H9 (cell line): Measurements from ENCODE around the gene DCST2. TPM values are rescaled to one million over a fixed set of nuclear protein-coding genes. Genes with fewer than 3 reads are reported as not detected.

Source experiments
- DNase-seq: peaks from one replicate; pipeline ENCODE4 v3.0.0-alpha.2; 2017
- H2AFZ ChIP-seq: one replicate; pipeline ENCODE4 v1.6.1; 2013; ENCODE audit warnings: mild to moderate bottlenecking, low read length, control low read depth, moderate library complexity
- H2AK5ac ChIP-seq: 2 replicates; pipeline ENCODE4 v1.6.1; 2013; ENCODE audit warnings: low read length, control low read depth, mixed read lengths; ENCODE audit not compliant: insufficient read length
- H2BK120ac ChIP-seq: one replicate; pipeline ENCODE4 v1.6.1; 2013; ENCODE audit warnings: low read depth, mild to moderate bottlenecking, low read length, control low read depth, inconsistent platforms; ENCODE audit not compliant: poor library complexity, severe bottlenecking
- H2BK12ac ChIP-seq: 2 replicates; pipeline ENCODE4 v1.6.1; 2013; ENCODE audit warnings: low read length, control low read depth, mixed read lengths, low read depth; ENCODE audit not compliant: insufficient read length
- H2BK15ac ChIP-seq: 2 replicates; pipeline ENCODE4 v1.6.1; 2013; ENCODE audit warnings: low read depth, low read length, control low read depth
- H2BK20ac ChIP-seq: one replicate; pipeline ENCODE4 v1.6.1; 2013; ENCODE audit warnings: low read depth, mild to moderate bottlenecking, low read length, control low read depth, inconsistent platforms; ENCODE audit not compliant: poor library complexity, severe bottlenecking
- H2BK5ac ChIP-seq: 2 replicates; pipeline ENCODE4 v1.6.1; 2013; ENCODE audit warnings: low read length, control low read depth, mixed read lengths; ENCODE audit not compliant: insufficient read length
- H3K14ac ChIP-seq: 2 replicates; pipeline ENCODE4 v1.6.1; 2013; ENCODE audit warnings: low read length, control low read depth; ENCODE audit not compliant: insufficient read depth
- H3K18ac ChIP-seq: 2 replicates; pipeline ENCODE4 v1.6.1; 2013; ENCODE audit warnings: low read depth, mild to moderate bottlenecking, mixed read lengths, low read length, control low read depth; ENCODE audit not compliant: insufficient read length
- H3K23ac ChIP-seq: 2 replicates; pipeline ENCODE4 v1.6.1; 2013; ENCODE audit warnings: low read length, control low read depth, mixed read lengths, low read depth; ENCODE audit not compliant: insufficient read length
- H3K23me2 ChIP-seq: 2 replicates; pipeline ENCODE4 v1.6.1; 2013; ENCODE audit warnings: low read depth, mild to moderate bottlenecking, mixed read lengths, low read length, control low read depth; ENCODE audit not compliant: insufficient read length, poor library complexity, severe bottlenecking
- H3K27ac ChIP-seq: 2 replicates; pipeline ENCODE4 v1.5.1; 2013; ENCODE audit warnings: low read length, control low read depth, mixed read lengths, low read depth; ENCODE audit not compliant: insufficient read length
- H3K27me3 ChIP-seq: 2 replicates; pipeline ENCODE4 v1.6.1; 2013; ENCODE audit warnings: low read length, control low read depth, inconsistent platforms; ENCODE audit not compliant: insufficient read depth
- H3K4ac ChIP-seq: 2 replicates; pipeline ENCODE4 v1.6.1; 2013; ENCODE audit warnings: low read depth, mild to moderate bottlenecking, control low read depth, inconsistent platforms, low read length, moderate library complexity
- H3K4me1 ChIP-seq: 2 replicates; pipeline ENCODE4 v1.6.1; 2013; ENCODE audit warnings: low read length, control low read depth, inconsistent platforms; ENCODE audit not compliant: insufficient read depth
- H3K4me2 ChIP-seq: 2 replicates; pipeline ENCODE4 v1.6.1; 2013; ENCODE audit warnings: low read length, control low read depth, mixed read lengths; ENCODE audit not compliant: insufficient read length, insufficient read depth
- H3K56ac ChIP-seq: 2 replicates; pipeline ENCODE4 v1.6.1; 2013; ENCODE audit warnings: low read depth, mild to moderate bottlenecking, mixed read lengths, low read length, control low read depth; ENCODE audit not compliant: insufficient read length
- H3K79me1 ChIP-seq: 2 replicates; pipeline ENCODE4 v1.6.1; 2013; ENCODE audit warnings: low read depth, mild to moderate bottlenecking, moderate library complexity, low read length, control low read depth, inconsistent platforms; ENCODE audit not compliant: insufficient read depth, poor library complexity, severe bottlenecking
- H3K79me2 ChIP-seq: 2 replicates; pipeline ENCODE4 v1.6.1; 2013; ENCODE audit warnings: low read length, control low read depth, inconsistent platforms; ENCODE audit not compliant: insufficient read depth
- H3K9ac ChIP-seq: 2 replicates; pipeline ENCODE4 v1.6.1; 2013; ENCODE audit warnings: low read length, control low read depth, mixed read lengths; ENCODE audit not compliant: insufficient read length; ENCODE audit errors: extremely low read depth
- H3K9me3 ChIP-seq: one replicate; pipeline ENCODE4 v1.6.1; 2013; ENCODE audit warnings: low read depth, low read length, inconsistent platforms; ENCODE audit not compliant: control insufficient read depth
- H3T11ph ChIP-seq: one replicate; pipeline ENCODE4 v1.6.1; 2013; ENCODE audit warnings: mild to moderate bottlenecking, low read length, control low read depth, inconsistent platforms
- H4K20me1 ChIP-seq: one replicate; pipeline ENCODE4 v1.6.1; 2013; ENCODE audit not compliant: control insufficient read depth, insufficient read length, insufficient read depth
- H4K5ac ChIP-seq: 2 replicates; pipeline ENCODE4 v1.6.1; 2013; ENCODE audit warnings: low read depth, mild to moderate bottlenecking, mixed read lengths, low read length, control low read depth; ENCODE audit not compliant: insufficient read length
- H4K8ac ChIP-seq: replicated peaks from 2 replicates; pipeline ENCODE4 v1.6.1; 2013; ENCODE audit warnings: low read length, control low read depth, mixed read lengths, low read depth; ENCODE audit not compliant: insufficient read length
- H4K91ac ChIP-seq: 2 replicates; pipeline ENCODE4 v1.6.1; 2013; ENCODE audit warnings: low read depth, mild to moderate bottlenecking, moderate library complexity, mixed read lengths, low read length, control low read depth; ENCODE audit not compliant: insufficient read length
- H3K27ac Mint-ChIP-seq, 3 experiments: 2 replicates in 2 of 3; 3 replicates in 1 of 3; pipeline ENCODE4 v1.8.0; 2020 to 2021; ENCODE audit warnings: mixed read lengths in 3 of 3, mild to moderate bottlenecking in 1 of 3, moderate library complexity in 1 of 3
- H3K27me3 Mint-ChIP-seq: 2 replicates; pipeline ENCODE4 v1.8.0; 2021; ENCODE audit warnings: low read depth, mild to moderate bottlenecking, moderate library complexity, mixed read lengths
- H3K36me3 Mint-ChIP-seq, 3 experiments: 2 replicates in 2 of 3; 3 replicates in 1 of 3; pipeline ENCODE4 v1.8.0; 2020 to 2021; ENCODE audit warnings: low read depth in 3 of 3, mixed read lengths in 3 of 3; ENCODE audit not compliant: insufficient read depth in 1 of 3
- H3K4me1 Mint-ChIP-seq, 2 experiments: 2 replicates each; pipeline ENCODE4 v1.8.0; 2020; ENCODE audit warnings: mixed read lengths in 2 of 2
- H3K4me3 Mint-ChIP-seq, 2 experiments: 2 replicates in 1 of 2; 3 replicates in 1 of 2; pipeline ENCODE4 v1.8.0; 2020 to 2021; ENCODE audit warnings: mild to moderate bottlenecking in 2 of 2, mixed read lengths in 2 of 2, moderate library complexity in 1 of 2
- H3K9me3 Mint-ChIP-seq, 2 experiments: 2 replicates in 1 of 2; 3 replicates in 1 of 2; pipeline ENCODE4 v1.8.0; 2020; ENCODE audit warnings: mild to moderate bottlenecking in 2 of 2, mixed read lengths in 2 of 2, moderate library complexity in 1 of 2
- WGBS: extraction: QIAGEN DNeasy Blood & Tissue Kit; methylation state at CpG from one replicate; pipeline ENCODE4 v1.1.7; 2013; ENCODE audit warnings: missing lambda C conversion rate, low lambda C conversion rate, mixed read lengths; ENCODE audit not compliant: insufficient read length; ENCODE audit errors: extremely low coverage; 5-methylcytosine and 5-hydroxymethylcytosine counted together
- microRNA-seq: library from miRNA; unstranded; fragments of <30 nt; microRNA quantifications from one replicate; pipeline ENCODE4, GENCODE V29; 2020; ENCODE audit warnings: borderline microRNAs expressed
- total RNA-seq: library from RNA; stranded (reverse); gene quantifications from 2 replicates; pipeline ENCODE4 v1.2.1, GENCODE V29; 2021
- TF ChIP-seq, protein P1 (sequence below): fragments of 200-600 bp; sonication (generic); conservative IDR thresholded peaks from 3 replicates; pipeline ENCODE4 v1.8.0; 2021; ENCODE audit warnings: antibody characterized with exemption, mild to moderate bottlenecking

DCST2 gene
- total RNA-seq, 1 experiment from 2014 or later: 0.35 TPM

DNA sequence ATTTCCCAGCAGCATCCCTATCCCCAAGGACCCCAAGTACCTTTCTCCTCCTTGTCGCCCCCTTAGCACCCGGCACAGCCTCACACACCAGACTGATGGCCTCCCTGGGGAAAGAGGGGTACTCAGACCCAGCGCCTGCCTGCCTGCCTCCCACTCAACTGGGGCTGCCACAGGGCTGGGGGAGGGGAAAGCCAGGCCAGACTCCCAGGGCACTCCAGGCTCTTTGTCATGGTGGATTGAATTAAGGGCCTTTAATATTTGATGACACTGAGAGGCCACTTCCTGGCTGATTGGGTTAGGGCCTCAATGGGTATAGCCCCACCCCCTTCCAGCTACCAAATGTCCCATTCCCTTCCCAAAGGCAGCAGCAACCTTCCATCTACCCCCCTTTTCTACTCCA is 64.8 kb downstream of the DCST2 start:
- Mint-ChIP-seq H3K27ac (peak overlapping the region; percentile 19 to 95 (median 74); a peak in 5 of 7 replicates), H3K4me3 (peak overlapping the region in 1 of 2 experiments; percentile 96; a peak in 4 of 5 replicates), H3K36me3 (peaks cover 36 to 55% (median 47%) of the 10 kb centered on the region in 3 experiments), H3K4me1 (peaks cover 43 to 46% of the 10 kb centered on the region in 2 experiments), H3K9me3 (no peaks in the 10 kb centered on the region), H3K27me3 (no peaks in the 10 kb centered on the region)
- Histone ChIP-seq H3K9me3 (no peaks in the 10 kb centered on the region), H2BK15ac (no peak overlapping the region), H3K9ac (peak overlapping the region; percentile 59), H4K8ac (no peak overlapping the region), H2BK120ac (no peak overlapping the region), H3K27ac (no peak overlapping the region), H2AFZ (no peak overlapping the region), H3K23ac (no peak overlapping the region), H3K18ac (no peak overlapping the region), H3K4me1 (peaks cover 4% of the 10 kb centered on the region; the same call in 1 of the 2 replicates), H3K27me3 (no peaks in the 10 kb centered on the region), H3K14ac (no peak overlapping the region; the same call in 1 of the 2 replicates), H3K56ac (no peak overlapping the region), H3K79me1 (peaks cover 7% of the 10 kb centered on the region), H4K91ac (no peak overlapping the region), H3K23me2 (peaks cover 30% of the 10 kb centered on the region), H2AK5ac (no peak overlapping the region), H3T11ph (no peak overlapping the region), H2BK12ac (no peak overlapping the region), H4K20me1 (peaks cover 2% of the 10 kb centered on the region), H4K5ac (no peak overlapping the region), H3K79me2 (peaks cover 10% of the 10 kb centered on the region; the same call in 1 of the 2 replicates), H2BK5ac (no peak overlapping the region), H3K4me2 (peak overlapping the region; percentile 77), H3K4ac (no peak overlapping the region), H2BK20ac (no peak overlapping the region)
- TF ChIP-seq, protein P1, sequence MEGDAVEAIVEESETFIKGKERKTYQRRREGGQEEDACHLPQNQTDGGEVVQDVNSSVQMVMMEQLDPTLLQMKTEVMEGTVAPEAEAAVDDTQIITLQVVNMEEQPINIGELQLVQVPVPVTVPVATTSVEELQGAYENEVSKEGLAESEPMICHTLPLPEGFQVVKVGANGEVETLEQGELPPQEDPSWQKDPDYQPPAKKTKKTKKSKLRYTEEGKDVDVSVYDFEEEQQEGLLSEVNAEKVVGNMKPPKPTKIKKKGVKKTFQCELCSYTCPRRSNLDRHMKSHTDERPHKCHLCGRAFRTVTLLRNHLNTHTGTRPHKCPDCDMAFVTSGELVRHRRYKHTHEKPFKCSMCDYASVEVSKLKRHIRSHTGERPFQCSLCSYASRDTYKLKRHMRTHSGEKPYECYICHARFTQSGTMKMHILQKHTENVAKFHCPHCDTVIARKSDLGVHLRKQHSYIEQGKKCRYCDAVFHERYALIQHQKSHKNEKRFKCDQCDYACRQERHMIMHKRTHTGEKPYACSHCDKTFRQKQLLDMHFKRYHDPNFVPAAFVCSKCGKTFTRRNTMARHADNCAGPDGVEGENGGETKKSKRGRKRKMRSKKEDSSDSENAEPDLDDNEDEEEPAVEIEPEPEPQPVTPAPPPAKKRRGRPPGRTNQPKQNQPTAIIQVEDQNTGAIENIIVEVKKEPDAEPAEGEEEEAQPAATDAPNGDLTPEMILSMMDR: no peak
- DNase-seq: no peak
- WGBS: no CpG with 5 or more reads among the region's 3 CpGs

Small RNA genes lying within 50 kb of the gene (microRNA-seq; reads per million reads assigned to microRNA genes)
- gene MIR4258: not detected

Other genes starting within 250 kb of the DCST2 start
- 0.83 TPM in 2 replicates for gene KCNN3, start 163.5 kb downstream of the DCST2 start, total RNA-seq
- gene PMVK, start 97.1 kb downstream of the DCST2 start, total RNA-seq: 26.3 and 30.2 TPM in 2 replicates
- 21.6 and 22.5 TPM in 2 replicates for gene PBXIP1, start 77.7 kb downstream of the DCST2 start, total RNA-seq
- 38.7 and 39.5 TPM in 2 replicates for gene PYGO2, start 72.0 kb downstream of the DCST2 start, total RNA-seq
- 168 and 173 TPM in 2 replicates for gene SHC1, start 63.0 kb downstream of the DCST2 start, total RNA-seq
- 279 and 283 TPM in 2 replicates for gene CKS1B, start 59.1 kb downstream of the DCST2 start, total RNA-seq
- gene FLAD1, start 50.4 kb downstream of the DCST2 start, total RNA-seq: 97.0 and 102 TPM in 2 replicates
- gene LENEP, start 40.2 kb downstream of the DCST2 start, total RNA-seq: 1.4 and 2.8 TPM in 2 replicates
- 33.5 and 38.3 TPM in 2 replicates for gene ZBTB7B, start 31.0 kb downstream of the DCST2 start, total RNA-seq
- gene DCST1, start within 50 bp of the DCST2 start, total RNA-seq: not detected in 2 replicates
- 29.6 and 30.6 TPM in 2 replicates for gene ADAM15, start 17.5 kb upstream of the DCST2 start, total RNA-seq
- 11.7 and 11.8 TPM in 2 replicates for gene EFNA4, start 30.0 kb upstream of the DCST2 start, total RNA-seq
- 3.9 and 4.6 TPM in 2 replicates for gene EFNA3, start 45.1 kb upstream of the DCST2 start, total RNA-seq
- gene EFNA1, start 94.1 kb upstream of the DCST2 start, total RNA-seq: 1.4 and 1.9 TPM in 2 replicates
- gene SLC50A1, start 102.1 kb upstream of the DCST2 start, total RNA-seq: 24.9 and 26.0 TPM in 2 replicates
- gene DPM3, start 106.8 kb upstream of the DCST2 start, total RNA-seq: 47.4 and 48.5 TPM in 2 replicates
- 149 and 152 TPM in 2 replicates for gene KRTCAP2, start 139.5 kb upstream of the DCST2 start, total RNA-seq
- gene TRIM46, start 140.1 kb upstream of the DCST2 start, total RNA-seq: 16.5 and 18.4 TPM in 2 replicates
- 5.0 and 5.9 TPM in 2 replicates for gene THBS3, start 174.1 kb upstream of the DCST2 start, total RNA-seq
- gene MTX1, start 174.9 kb upstream of the DCST2 start, total RNA-seq: 43.6 and 45.0 TPM in 2 replicates
- 40.8 and 41.0 TPM in 2 replicates for gene ENTREP3, start 221.7 kb upstream of the DCST2 start, total RNA-seq
- gene SCAMP3, start 228.6 kb upstream of the DCST2 start, total RNA-seq: 52.5 and 54.0 TPM in 2 replicates
- gene CLK2, start 239.7 kb upstream of the DCST2 start, total RNA-seq: 77.5 and 81.5 TPM in 2 replicates
- gene HCN3, start 243.7 kb upstream of the DCST2 start, total RNA-seq: 4.7 and 5.4 TPM in 2 replicates